HG03439 (cell line): Measurements from ENCODE around the gene TXK.
A peak's percentile ranks its signal among the peaks of the same experiment; 100 is the strongest.
"Not testable (repeated sequence)": the region's sequence is repeated elsewhere in the genome, so short reads cannot be mapped to it uniquely, and the experiment has no call there.

Source experiments
- ATAC-seq: cut with Tn5 transposase; IDR thresholded peaks from one replicate; pipeline ENCODE4 v1.9.1; 2021; ENCODE audit warnings: mild to moderate bottlenecking, moderate library complexity; ENCODE audit not compliant: unreplicated experiment

Gene TXK

GRCh38 chr4:48134081-48134480, at the start of gene TXK:
Gene TXK, minus strand, starts transcription at chr4:48134250. Its CDS starts 80 bp downstream, at chr4:48134170.
- no peak for ATAC-seq

GRCh38 chr4:48180234-48180633, 46.2 kb upstream of the TXK start:
- ATAC-seq, result no peak

GRCh38 chr4:48178931-48179330, 44.9 kb upstream of the TXK start:
- ATAC-seq, result no peak

GRCh38 chr4:48175806-48176205, 41.8 kb upstream of the TXK start:
- ATAC-seq, result no peak

GRCh38 chr4:48175328-48175727, 41.3 kb upstream of the TXK start:
- ATAC-seq, result no peak

GRCh38 chr4:48173056-48173991, 39.3 kb upstream of the TXK start:
- peak; percentile 79 for ATAC-seq

GRCh38 chr4:48172651-48173050, 38.6 kb upstream of the TXK start:
- no peak for ATAC-seq

GRCh38 chr4:48169636-48170035, 35.6 kb upstream of the TXK start:
- ATAC-seq, result no peak

GRCh38 chr4:48167538-48168263, 33.7 kb upstream of the TXK start:
- ATAC-seq, result no peak

- not testable (repeated sequence) for ATAC-seq
Measured at GRCh38 chr4:48164561-48164960, 30.5 kb upstream of the TXK start.

- no peak for ATAC-seq
Measured at GRCh38 chr4:48163746-48164145, 29.7 kb upstream of the TXK start.

GRCh38 chr4:48162162-48162561, 28.1 kb upstream of the TXK start:
- no peak for ATAC-seq

- ATAC-seq, result no peak
Measured at GRCh38 chr4:48157271-48157670, 23.2 kb upstream of the TXK start.

GRCh38 chr4:48156423-48156822, 22.4 kb upstream of the TXK start:
- no peak for ATAC-seq

GRCh38 chr4:48153791-48154550, 19.9 kb upstream of the TXK start:
- no peak for ATAC-seq

- ATAC-seq, result no peak
Measured at GRCh38 chr4:48152259-48152658, 18.2 kb upstream of the TXK start.

GRCh38 chr4:48149827-48150370, 15.8 kb upstream of the TXK start:
- ATAC-seq, result no peak

- no peak for ATAC-seq
Measured at GRCh38 chr4:48147621-48148020, 13.6 kb upstream of the TXK start.

- no peak for ATAC-seq
Measured at GRCh38 chr4:48141048-48141447, 7.0 kb upstream of the TXK start.

- no peak for ATAC-seq
Measured at GRCh38 chr4:48139691-48140090, 5.6 kb upstream of the TXK start.

- no peak for ATAC-seq
Measured at GRCh38 chr4:48138936-48139335, 4.9 kb upstream of the TXK start.
